IMR-90 (cell line): Measurements from ENCODE around the gene PTGR3.

Experiments
- BHLHE40 ChIP-seq: fragments of 150-350 bp; IDR thresholded peaks from 2 replicates; pipeline ENCODE4 v1.6.1; 2016; ENCODE audit warnings: mild to moderate bottlenecking, low read depth, low read length
- CTCF ChIP-seq: conservative IDR thresholded peaks from 2 replicates; pipeline ENCODE4 v1.5.1; 2012; ENCODE audit warnings: mild to moderate bottlenecking, low read depth, low read length, improper control_type of control experiment
- POLR2A ChIP-seq: IDR thresholded peaks from 2 replicates; pipeline ENCODE4 v1.6.1; 2012; ENCODE audit warnings: mild to moderate bottlenecking, low read depth, low read length
- TF ChIP-seq, protein P1 (sequence below): fragments of 150-350 bp; IDR thresholded peaks from 2 replicates; pipeline ENCODE4 v1.6.1; 2016; ENCODE audit warnings: low read depth, mild to moderate bottlenecking, low read length, moderate library complexity, borderline replicate concordance

GRCh38 chr18:75219745-75220375 is 10.9 kb upstream of the PTGR3 start:
- TF ChIP-seq CTCF (no peak), POLR2A (no peak), BHLHE40 (no peak)
- TF ChIP-seq, protein P1, sequence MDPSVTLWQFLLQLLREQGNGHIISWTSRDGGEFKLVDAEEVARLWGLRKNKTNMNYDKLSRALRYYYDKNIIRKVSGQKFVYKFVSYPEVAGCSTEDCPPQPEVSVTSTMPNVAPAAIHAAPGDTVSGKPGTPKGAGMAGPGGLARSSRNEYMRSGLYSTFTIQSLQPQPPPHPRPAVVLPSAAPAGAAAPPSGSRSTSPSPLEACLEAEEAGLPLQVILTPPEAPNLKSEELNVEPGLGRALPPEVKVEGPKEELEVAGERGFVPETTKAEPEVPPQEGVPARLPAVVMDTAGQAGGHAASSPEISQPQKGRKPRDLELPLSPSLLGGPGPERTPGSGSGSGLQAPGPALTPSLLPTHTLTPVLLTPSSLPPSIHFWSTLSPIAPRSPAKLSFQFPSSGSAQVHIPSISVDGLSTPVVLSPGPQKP: no peak
